ENCODE measurements around the gene KIAA1755.
A peak's percentile ranks its signal among the peaks of the same experiment; 100 is the strongest.

The KIAA1755 gene

DNA sequence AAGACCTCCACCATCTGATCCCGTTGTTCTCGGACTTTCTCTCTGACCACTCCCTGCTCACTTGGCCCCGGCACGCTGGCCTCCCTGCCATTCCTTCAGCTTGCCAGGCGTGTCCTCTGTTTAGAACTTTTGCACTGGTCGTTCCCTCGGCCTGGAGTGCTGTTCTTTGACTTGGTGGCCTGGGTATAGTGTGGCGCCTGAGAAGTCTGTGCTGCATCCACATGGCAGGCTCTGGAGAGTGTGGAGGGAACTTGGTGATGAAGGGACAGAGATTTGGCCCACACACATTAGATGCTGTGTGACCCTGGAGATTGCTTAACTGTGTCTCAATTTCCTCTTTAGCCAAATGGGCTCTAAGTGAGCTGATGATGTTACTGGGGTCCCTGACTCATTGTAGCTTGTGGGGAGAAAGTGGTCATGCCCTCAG lies 82.5 kb downstream of the KIAA1755 start:
- DNase-seq, result no peak

DNA sequence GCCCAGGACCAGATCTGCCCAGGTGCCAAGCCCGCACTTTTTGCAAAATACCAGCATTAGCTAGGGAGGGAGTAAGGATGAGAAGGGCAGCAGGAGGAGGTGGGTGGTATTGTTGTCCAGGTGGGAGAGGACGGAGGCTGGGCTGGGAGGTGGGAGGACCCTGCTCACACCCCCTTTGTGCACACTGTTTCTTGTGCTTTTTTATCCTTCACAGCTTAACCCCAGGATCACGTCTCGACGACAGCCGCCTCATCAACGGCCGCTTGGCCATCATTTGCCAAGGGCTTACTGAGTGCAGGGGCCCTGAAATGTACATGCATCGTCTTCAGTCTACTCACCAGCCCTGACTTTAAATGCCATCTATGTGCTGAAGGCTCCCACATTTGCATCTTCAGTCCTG lies 83.3 kb downstream of the KIAA1755 start:
- DNase-seq, result no peak

DNA sequence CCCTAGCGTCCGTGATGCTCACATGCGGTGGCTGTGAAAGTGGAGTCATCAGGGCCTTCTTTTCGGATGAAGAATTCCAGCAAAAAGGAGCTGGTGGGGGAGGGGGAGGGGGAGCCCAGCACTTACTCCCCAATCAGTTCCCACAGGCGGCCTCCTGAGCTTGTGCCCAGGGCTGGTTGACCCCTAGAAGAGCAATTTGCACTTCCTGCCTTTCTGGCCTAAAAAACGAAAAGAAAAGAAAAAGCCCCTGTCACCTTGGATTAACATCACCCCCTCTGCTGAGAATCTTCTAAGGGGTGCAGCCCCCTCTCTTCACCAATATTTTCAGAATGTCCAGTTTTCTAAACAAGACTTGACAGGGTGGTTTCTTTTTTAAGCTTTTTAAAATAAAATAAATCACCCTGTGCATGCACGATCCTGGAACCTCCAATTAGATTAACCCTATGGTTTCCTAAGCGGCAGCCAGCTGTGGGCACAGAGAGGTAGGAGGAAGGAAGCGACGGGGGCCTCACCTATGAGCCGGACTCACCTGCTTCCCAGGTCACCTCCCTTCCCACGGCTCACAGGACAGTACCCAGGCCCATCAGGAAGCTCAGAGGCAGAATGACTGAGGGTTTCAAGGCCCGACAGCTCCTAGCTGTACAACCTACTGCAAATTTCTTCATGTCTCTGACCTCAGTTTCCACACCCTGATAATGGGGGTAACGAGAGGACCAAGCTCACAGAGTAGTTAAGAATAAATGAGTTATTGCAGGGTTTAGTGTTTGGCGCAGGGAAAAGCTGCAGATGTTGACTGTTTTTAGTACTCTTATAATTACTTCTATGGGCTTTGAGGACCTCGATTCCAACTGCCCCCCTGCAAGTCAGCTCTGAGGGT lies 85.0 kb downstream of the KIAA1755 start:
- DNase-seq, result no peak

DNA sequence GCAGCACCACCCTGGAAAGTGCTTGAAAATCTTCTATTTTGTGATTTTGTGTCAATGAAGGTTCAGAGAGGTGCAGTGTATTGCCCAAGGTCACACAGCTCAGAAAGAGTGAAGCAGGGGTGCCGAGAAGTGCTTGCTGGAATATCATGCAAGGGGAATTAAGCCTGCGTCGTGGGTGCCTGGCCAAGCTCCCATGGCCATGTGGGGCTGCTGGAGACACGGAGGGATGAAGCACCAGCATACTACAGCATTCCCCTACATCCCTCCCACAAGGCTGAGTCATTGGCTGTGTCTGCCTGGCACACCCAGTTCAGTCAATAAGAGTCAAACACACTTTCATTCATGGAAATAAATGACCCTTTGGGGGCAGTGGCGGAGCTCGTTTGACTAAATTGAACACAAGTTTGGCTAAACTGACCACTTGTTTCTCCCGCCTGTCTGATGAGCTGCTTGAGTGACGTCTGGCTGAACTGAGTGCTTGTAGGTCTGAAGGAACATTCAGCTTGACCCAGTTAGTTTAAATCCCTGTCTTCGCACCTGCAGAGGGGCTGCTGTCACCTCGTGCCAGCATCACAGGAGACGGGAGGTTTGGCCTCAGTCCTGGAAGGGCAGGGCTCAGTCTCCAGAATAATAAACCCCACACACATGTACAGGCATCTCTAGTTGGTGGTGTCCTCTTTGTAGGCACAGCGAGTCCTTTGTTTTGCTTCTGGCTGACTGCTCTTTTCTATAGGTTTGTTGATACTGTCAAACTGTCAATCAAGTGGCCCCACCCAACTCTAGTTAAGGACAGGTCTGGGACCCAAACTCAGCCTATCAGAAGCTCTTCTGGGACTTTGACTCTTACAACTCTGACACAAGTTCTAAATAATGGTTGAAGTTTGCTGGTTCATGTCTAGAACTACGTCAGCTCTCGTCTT lies 87.0 kb downstream of the KIAA1755 start:
- DNase-seq, result no peak

DNA sequence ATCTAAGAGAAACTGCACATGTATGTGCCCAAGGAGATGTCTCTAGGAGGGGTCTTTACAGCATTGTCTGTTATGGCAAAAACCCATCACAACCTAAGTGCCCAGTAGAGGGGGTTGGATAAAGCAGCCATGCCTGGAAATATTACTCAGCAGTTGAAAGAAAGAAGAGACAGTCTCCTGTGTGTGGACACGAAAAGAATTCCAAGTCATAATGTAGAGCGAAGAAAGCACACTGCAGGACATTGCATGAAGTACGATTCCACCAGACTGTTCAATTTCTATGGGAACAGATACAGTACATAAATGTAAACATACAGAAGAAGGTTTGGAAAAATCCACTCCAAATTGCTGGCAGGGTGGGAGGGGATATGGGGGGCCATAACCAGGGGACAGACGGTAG lies 88.1 kb downstream of the KIAA1755 start:
- DNase-seq, result no peak

DNA sequence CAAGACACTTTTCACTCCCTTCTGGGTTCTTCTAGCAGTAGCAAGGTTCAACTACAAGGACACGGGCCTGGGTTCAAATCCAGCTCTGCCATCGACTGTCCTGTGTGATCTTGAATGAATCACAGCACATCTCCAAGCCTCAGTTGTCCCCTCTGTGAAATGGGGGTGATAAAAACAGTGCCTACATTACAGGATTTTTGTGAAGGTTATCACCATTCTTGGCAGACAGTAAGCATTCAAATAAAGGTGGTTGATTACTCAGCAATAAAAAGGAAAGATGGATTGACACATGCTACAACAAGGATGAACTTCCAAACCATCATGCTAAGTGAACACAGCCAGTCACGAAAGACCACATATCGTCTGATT lies 88.9 kb downstream of the KIAA1755 start:
- DNase-seq, result no peak

DNA sequence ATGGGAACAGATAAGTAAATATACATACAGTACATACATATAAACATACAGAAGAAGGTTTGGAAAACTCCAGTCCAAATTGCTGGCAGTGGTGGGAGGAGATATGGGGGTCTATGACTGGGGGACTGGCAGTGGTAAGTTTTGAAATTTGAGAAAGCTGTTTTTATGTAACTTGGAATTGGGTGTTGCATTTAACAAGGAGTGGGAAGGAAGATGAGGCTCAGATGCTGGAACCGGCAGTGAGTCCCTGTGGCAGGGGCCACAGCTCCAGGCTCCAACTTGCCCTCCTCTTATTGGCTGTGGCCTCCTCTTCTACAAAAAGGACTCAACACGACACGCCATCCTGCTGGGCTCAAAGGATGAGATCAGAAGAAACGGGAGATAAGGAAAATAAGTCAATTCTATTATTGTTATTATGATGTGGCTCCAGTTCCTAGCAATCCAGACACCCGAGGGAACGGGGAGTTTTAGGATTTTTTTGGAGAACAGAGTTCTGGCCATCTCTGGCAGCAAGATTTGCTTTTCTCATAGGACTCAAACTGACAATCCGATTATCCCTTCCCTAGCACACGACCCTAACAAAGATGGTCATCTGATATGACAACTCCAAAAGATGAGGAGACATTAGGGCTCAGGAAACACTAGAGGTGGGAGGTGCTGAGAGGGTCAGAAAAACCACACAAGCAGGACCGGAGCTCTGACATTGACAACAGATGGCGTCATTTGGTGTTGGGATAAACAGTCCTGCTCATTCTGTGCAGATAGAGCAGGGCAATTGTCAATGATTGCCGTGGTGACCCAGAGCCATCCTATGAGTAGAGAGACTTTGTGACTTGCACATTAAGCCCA lies 89.5 kb downstream of the KIAA1755 start:
- no peak for DNase-seq

DNA sequence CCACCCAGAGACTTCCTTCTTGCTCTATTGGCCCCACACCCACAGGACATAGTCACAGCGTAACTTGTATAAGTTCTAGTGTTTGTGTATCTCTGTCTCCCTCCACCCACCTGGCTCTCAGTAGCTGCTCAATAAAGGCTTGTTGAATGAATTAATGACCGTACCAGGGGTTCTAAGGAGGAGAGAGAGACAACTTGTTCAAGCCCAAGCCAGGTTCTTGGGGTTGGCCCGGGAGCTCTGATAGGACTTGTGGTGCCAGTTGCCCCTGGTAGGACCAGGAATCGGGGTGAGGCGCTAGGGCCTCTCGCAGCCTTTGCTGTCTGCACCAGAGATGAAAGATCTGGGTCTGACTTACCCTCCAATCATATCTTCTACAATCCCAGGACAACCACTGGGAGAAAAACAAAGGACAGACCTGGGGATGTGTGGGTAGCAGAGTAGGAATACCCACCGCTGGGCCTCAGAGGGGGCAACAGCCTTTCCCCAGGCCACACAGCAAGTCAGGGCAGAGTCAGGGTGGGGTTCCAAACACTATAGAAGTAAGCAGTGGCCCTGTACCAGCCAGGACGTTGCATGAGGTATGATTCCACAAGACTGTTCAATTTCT lies 90.2 kb downstream of the KIAA1755 start:
- DNase-seq, result no peak

DNA sequence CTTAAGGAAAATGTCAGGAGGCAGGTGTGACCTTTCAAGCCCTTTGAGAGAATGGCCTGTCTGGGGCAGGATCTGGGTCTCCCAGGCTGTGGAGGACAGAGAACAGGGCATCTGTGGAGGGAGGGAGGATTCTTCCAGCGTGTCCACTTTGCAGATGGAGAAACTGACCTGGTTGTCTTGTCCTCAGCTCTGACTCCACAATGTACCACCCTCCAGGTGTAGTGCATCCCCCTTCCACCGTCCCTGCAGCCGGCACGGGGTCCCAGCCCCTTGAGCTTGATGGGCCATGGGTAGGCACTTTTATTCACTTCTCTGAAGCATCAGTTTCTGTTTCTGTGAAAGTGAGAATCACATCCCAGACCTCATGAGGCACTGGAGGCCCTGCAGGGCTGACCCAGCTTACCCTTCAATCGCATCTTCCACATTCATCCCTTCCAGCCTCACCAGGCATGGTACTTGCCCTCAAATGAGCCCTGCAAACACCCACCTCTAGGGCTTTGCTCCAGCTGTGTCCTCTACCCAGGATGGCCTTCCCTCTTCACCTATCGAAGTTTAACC lies 90.8 kb downstream of the KIAA1755 start:
- no peak for DNase-seq

DNA sequence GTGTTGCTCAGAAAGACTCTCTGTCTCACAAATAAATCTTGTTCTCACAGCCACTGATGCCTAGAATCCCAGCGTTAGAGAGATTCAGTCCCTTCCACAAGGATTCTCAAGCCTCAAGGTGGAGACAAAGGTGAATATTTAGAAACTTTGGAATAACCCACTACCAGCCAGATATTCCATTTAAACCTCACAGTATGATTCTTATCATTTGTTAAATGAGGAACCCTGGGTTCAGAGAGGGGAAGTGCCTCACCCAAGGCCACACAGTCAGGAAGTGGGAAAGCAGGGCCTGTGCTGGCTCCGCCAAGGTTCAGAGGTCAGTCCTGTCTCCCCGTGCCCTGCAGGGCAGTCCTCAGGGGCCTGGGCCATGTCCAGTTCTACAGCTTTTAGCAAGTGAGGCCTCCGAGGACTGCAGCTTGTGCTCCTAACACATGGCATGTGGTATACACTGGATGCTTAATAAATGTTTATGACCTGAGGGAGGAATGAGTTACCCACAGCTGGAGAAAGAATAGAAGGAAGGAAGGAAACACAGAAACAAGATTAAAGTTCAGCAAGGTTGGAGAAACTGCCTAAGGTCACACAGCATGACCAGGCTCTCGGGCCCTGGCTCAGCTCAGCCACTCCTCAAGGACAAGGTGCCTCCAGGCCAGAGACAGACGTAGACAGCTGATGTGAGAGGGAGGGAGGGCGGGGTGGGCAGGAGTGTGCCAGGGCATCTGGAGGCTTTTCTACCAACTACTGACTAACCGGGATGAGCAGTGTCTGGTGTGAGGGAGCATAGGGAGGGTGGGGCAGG lies 91.5 kb downstream of the KIAA1755 start:
- no peak for DNase-seq

DNA sequence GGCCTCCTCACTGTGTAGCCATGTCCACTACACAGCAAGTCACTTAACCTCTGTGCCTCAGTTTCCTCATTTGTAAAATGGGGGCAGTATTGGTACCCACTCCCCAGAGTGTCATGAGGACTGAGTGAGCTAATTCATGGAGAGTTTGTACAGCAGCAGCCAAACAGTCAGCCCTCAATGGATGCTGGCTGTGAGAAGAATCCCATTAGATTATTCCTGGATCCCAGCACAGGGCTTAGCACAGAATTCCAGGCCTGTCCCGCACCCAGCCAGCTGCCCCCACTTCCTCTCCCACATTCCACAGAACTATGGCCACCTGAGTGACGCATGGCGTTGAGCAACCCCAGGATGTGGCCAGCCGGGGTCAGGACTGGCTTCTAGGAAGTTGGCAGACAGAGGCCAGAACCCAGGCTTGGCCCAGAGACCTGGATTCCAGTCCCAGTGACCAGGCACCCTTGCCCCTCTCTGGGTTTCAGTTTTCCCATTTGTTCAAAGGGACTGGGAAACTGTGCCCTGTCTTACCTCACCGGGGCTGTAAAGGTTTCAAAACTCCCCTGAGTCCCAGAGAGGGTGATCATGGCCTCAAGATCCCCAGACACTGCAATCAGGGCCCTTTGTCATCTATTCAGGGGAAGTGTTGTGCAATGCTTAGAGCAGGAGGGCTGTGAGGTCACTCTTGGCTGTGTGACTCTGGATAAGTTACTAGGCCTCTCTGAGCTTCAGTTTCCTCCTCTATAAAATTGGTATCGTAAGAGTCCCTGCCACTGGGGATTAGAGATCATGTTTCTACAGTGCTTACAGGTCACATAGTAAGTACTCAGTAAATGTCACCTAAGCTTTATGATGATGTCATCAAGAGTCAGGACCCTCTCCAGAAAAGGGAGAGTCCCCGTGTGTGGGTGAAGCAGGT lies 92.4 kb downstream of the KIAA1755 start:
- DNase-seq, result no peak

DNA sequence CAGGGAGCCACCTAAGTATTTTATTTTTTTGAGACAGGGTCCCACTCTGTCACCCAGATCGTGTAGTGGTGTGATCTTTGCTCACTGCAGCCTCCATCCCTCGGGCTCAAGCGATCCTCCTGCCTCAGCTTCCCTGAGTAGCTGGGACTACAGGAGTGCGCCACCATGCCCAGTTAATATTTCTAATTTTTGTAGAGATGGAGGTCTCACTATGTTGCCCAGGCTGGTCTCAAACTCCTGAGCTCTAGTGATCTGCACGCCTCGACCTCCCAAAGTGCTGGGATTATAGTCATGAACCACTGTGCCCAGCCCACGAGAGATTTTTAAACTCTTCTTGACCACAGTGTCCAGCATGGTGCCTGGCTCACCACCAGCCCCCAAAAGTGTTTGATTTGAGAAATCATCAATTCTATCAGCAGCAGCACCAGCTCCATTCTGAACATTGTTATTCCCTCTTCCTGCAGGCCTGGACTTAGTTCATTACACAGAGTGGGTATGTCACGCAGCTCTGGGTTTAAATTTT lies 93.1 kb downstream of the KIAA1755 start:
- no peak for DNase-seq

DNA sequence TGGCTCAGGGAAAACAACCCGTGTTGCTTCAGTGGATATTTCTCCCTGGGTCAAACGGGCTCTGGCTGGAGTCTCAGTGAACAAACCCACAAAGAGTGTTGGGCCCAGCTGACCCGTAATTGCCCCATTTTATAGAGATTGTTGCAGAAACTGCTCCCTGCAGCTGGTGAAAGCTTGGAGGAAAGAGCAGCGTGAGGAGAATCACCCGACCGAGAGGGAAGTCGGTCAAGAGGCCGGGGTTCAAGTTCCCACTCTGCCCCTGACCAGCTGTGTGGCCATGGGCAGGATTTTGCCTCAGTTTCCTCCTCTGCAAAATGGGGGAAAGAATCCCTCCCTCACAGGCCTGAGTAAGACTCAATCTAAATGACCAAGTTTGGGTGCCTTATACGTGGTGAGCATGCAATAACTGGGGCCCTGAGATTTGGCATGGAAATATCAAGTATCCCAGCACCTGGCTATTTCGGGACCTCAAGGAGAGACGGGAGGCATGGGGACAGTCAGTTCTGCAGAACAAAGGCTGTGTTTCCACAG lies 93.8 kb downstream of the KIAA1755 start:
- no peak for DNase-seq

DNA sequence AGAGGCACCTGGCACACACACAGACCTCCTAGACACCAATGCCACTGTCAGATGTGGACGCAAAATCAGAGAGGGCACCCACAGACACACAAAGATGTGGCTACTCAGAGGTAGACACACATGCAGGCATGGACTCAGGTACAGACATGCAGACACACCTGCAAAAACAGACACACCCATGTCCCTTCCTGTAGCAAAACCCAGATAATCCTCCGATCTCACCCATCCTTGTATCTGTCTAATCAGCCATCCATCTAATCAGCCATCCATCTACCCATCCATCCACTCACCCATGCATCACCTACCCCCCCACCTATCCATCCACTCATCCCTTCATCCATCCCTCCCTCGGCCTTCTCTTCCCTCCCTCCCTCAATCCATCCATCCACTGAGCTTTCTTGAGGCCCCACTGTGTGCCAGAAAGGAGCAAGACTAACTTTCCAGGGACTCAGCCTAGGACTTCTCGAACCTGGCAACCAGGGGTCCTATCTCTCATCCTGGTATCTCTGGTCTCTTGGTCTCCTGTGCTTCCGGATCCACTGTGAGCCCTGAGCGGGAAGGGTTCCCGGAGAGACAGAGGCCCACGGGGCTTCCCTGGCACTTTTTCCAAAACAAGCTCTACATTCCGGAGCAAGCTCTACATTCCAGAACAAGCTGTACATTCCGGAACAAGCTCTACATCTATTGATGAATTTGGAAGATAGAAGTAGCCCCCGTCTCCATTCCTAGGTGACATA lies 94.4 kb downstream of the KIAA1755 start:
- DNase-seq, result no peak

DNA sequence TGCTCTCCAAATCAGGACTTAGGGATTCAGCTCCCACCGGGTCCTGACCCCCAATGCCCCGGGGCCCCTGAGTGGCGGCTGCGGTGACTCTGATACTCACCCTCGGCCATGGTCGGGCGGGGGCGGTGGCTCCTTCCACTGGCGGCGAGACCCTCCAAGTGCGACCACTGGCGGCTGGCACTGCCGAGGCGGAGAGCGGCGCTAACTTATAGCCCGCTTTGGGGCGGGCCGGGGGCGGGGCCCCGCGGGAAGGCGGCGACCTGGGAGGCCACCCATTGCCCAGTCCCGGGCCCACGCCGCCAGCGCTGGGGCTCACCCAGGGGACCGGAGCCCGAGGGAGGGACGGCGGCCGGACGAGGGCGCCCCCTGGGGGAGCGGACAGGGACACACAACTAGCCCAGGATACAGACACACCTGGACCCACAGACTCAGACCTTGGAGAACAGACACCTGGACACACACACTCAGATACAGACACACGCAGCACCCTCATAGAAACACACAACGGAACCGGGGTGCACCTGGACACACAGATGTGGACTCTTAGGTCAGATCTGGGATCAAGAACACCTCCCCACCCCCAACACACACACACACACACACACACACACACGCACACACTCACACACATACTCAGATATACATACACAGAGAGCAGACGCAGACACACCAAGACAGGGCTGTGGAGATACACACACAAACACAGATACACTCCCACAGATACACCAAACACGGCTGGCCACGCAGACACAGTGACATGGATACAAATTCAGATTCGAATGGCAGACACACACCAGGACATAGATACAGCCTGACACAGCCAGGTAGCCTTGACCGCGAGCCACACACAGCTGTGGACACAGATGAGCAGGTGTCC lies 95.2 kb downstream of the KIAA1755 start, which contains the start of gene TGM2:
TGM2 (minus strand) TSS at position 182 of the 877 bp plus-strand sequence; CDS start at position 110, 72 bp downstream.
- DNase-seq, result peak; percentile 59

DNA sequence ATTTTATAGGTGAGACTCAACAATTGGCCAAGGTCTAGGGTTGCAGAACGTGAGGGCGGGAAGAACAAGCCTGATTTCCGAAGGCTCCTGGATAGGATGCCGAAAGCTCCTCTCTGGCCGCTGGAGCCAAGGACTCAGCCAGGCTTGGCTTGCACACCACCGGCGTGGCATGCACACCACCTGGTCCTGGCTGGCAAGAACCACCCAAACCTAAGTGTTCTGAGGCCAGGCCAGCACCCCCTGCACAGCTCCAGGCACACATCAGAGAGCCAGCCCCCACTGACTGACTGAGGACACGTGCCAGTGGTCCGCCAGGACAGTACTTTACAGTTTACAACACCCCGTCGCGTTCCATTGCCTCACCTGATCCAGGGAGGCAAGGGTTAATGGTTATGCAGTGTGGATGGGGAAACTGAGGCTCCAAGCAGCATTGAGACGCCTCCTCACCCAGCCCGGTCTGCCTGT lies 95.9 kb downstream of the KIAA1755 start:
- no peak for DNase-seq

DNA sequence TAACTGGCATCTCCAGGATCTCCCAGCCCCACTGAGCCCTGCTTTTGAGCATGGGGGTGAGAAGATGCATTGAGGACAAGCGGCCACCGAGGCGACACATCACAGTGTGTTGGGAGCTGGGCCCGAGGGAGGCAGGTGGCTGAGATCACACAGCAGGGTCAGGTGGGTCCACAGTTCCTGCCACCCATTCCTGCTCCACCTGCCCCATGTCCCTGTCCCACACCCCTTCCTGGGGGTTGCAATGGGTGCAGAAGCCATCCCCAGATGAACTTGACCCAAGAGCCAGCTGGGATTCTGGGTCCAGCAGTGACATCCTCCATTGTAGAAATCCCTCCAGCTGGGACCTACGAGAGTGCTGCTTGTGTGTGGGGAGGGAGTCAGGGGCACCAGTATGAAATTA lies 96.5 kb downstream of the KIAA1755 start:
- no peak for DNase-seq
